Neutrophil (primary cell): ENCODE data around the gene PXMP2.

Source experiments
- H3K27ac ChIP-seq: fragments of 200-600 bp; sonication (generic); 2 replicates; pipeline ENCODE4 v1.5.1; 2016; ENCODE audit warnings: mild to moderate bottlenecking, moderate library complexity
- H3K27me3 ChIP-seq: fragments of 200-600 bp; sonication (generic); 2 replicates; pipeline ENCODE4 v1.6.0; 2016; ENCODE audit warnings: mild to moderate bottlenecking
- H3K36me3 ChIP-seq: fragments of 200-600 bp; sonication (generic); 2 replicates; pipeline ENCODE4 v1.5.1; 2017
- H3K4me1 ChIP-seq, 2 experiments: fragments of 200-600 bp in 1 of 2; sonication (generic) in 1 of 2; 1 replicate in 1 of 2; 2 replicates in 1 of 2; pipeline versions ENCODE4 v1.5.1 to v1.6.1; 2013 to 2016; ENCODE audit warnings: low read depth in 1 of 2, low read length in 1 of 2, mild to moderate bottlenecking in 1 of 2, moderate library complexity in 1 of 2; ENCODE audit not compliant: control insufficient read depth in 1 of 2, insufficient read depth in 1 of 2
- H3K4me3 ChIP-seq, 2 experiments: fragments of 200-600 bp in 1 of 2; sonication (generic) in 1 of 2; 1 replicate in 1 of 2; 2 replicates in 1 of 2; pipeline ENCODE4 v1.5.1; 2013 to 2016; ENCODE audit warnings: low read depth in 1 of 2, low read length in 1 of 2, mild to moderate bottlenecking in 1 of 2, moderate library complexity in 1 of 2
- H3K9me3 ChIP-seq: fragments of 200-600 bp; sonication (generic); 2 replicates; pipeline ENCODE4 v1.5.1; 2016
- TF ChIP-seq, protein P1 (sequence below): fragments of 200-600 bp; sonication (generic); IDR thresholded peaks from 2 replicates; pipeline ENCODE4 v1.5.1; 2016; ENCODE audit warnings: antibody characterized with exemption

Gene PXMP2

GRCh38 chr12:132723015-132723763 is 35.8 kb downstream of the PXMP2 start:
- Histone ChIP-seq H3K27ac (no peak overlapping the region), H3K9me3 (no peaks in the 10 kb centered on the region), H3K27me3 (no peaks in the 10 kb centered on the region), H3K36me3 (peaks cover 88% of the 10 kb centered on the region), H3K4me3 (no peak overlapping the region), H3K4me1 (no peaks in the 10 kb centered on the region)
- TF ChIP-seq, protein P1, sequence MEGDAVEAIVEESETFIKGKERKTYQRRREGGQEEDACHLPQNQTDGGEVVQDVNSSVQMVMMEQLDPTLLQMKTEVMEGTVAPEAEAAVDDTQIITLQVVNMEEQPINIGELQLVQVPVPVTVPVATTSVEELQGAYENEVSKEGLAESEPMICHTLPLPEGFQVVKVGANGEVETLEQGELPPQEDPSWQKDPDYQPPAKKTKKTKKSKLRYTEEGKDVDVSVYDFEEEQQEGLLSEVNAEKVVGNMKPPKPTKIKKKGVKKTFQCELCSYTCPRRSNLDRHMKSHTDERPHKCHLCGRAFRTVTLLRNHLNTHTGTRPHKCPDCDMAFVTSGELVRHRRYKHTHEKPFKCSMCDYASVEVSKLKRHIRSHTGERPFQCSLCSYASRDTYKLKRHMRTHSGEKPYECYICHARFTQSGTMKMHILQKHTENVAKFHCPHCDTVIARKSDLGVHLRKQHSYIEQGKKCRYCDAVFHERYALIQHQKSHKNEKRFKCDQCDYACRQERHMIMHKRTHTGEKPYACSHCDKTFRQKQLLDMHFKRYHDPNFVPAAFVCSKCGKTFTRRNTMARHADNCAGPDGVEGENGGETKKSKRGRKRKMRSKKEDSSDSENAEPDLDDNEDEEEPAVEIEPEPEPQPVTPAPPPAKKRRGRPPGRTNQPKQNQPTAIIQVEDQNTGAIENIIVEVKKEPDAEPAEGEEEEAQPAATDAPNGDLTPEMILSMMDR, result no peak

GRCh38 chr12:132723764-132724140 is 36.4 kb downstream of the PXMP2 start:
- Histone ChIP-seq H3K36me3 (peaks cover 91% of the 10 kb centered on the region), H3K27ac (no peak overlapping the region), H3K4me1 (no peaks in the 10 kb centered on the region), H3K4me3 (no peak overlapping the region), H3K27me3 (no peaks in the 10 kb centered on the region), H3K9me3 (no peaks in the 10 kb centered on the region)
- TF ChIP-seq, protein P1, result no peak

GRCh38 chr12:132724506-132725241 is 37.3 kb downstream of the PXMP2 start:
- Histone ChIP-seq H3K27ac (no peak overlapping the region), H3K4me3 (no peak overlapping the region), H3K36me3 (peaks cover 87% of the 10 kb centered on the region), H3K4me1 (no peaks in the 10 kb centered on the region), H3K9me3 (no peaks in the 10 kb centered on the region), H3K27me3 (no peaks in the 10 kb centered on the region)
- TF ChIP-seq, protein P1, result no peak

GRCh38 chr12:132726386-132726785 is 39.0 kb downstream of the PXMP2 start:
- Histone ChIP-seq H3K4me3 (no peak overlapping the region), H3K27ac (no peak overlapping the region), H3K4me1 (no peaks in the 10 kb centered on the region), H3K36me3 (peaks cover 90% of the 10 kb centered on the region), H3K9me3 (no peaks in the 10 kb centered on the region), H3K27me3 (no peaks in the 10 kb centered on the region)
- TF ChIP-seq, protein P1, result no peak

DNA sequence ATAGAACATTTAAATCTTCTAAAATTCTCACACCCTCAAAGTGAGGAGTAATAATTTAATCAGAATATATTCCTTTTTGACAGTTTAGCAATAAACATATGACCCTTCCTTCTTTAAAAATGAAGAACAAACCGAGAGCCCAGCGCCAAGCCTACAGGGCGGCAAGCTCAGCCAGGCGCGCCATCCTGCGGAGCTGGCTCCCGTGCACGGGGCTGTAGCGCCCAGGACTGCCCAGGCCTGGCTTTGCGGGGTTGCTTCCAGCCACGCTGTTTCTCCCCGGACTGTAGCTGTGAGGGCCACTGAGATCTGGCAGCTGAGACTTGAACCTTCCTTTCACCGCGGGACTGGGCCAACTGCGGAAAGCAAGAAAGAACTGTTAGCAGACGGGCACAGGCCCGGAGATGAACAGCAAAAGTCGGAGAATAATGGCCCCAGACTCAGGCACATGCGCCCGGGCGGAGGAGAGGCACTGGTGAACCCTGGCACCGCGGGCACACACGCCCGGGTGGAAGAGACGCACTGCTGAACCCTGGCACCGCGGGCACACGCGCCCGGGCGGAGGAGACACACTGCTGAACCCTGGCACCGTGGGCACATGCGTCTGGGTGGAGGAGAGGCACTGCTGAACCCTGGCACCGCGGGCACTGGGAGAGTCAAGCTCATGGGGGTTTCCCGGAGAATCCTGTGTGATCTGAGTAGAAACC is 39.9 kb downstream of the PXMP2 start:
- Histone ChIP-seq H3K36me3 (peaks cover 96% of the 10 kb centered on the region), H3K9me3 (no peaks in the 10 kb centered on the region), H3K4me1 (no peaks in the 10 kb centered on the region), H3K27me3 (no peaks in the 10 kb centered on the region), H3K27ac (no peak overlapping the region), H3K4me3 (no peak overlapping the region)
- TF ChIP-seq, protein P1, result no peak
